Measurements from ENCODE around the gene KANK3. TPM values are rescaled to one million over a fixed set of nuclear protein-coding genes. Genes with fewer than 3 reads are reported as not detected.

KANK3 gene
- total and polyA plus RNA-seq, 9 of the 15 experiments (the other 6 are each of a cell fraction or from before 2014, with no cell fraction given) = 0.03 to 0.40 (median 0.08) TPM; not detected in 6

- TF ChIP-seq ATF3 (IDR thresholded peaks at IDR 0.05) = peak; percentile 89
- TF ChIP-seq ATF3 (CRISPR knock-in tag; conservative IDR thresholded peaks at IDR 0.05) = no peak
- no peak for TF ChIP-seq NFYB (IDR thresholded peaks at IDR 0.05; ENCODE audit: extremely low read depth, insufficient read length)
- no peak for TF ChIP-seq CTCFL (IDR thresholded peaks at IDR 0.05; ENCODE audit: borderline replicate concordance, insufficient read depth, low read depth, low read length, poor library complexity, severe bottlenecking)
- peak; percentile 47; the same call in 1 of the 2 replicates for TF ChIP-seq MTA2 (IDR thresholded peaks at IDR 0.05; ENCODE audit: low read depth)
- TF ChIP-seq IRF9 (tag; IDR thresholded peaks at IDR 0.05) = no peak
- peak; percentile 44; the same call in 1 of the 2 replicates for TF ChIP-seq FOXM1 (IDR thresholded peaks at IDR 0.05; ENCODE audit: low read depth)
- TF ChIP-seq FOXM1 (CRISPR knock-in tag; IDR thresholded peaks at IDR 0.05; ENCODE audit: low read depth) = no peak
- peak; percentile 38; the same call in 1 of the 2 replicates for TF ChIP-seq NCOA1 (IDR thresholded peaks at IDR 0.05; ENCODE audit: low read depth)
- peak; percentile 87 for TF ChIP-seq TAL1 (IDR thresholded peaks at IDR 0.05)
- 0 out of 2 replicates have a peak, but pooled peaks have one; percentile 23 for TF ChIP-seq SOX6 (IDR thresholded peaks at IDR 0.05)
- TF ChIP-seq CBFA2T2 (conservative IDR thresholded peaks at IDR 0.05) = peak; percentile 89
- TF ChIP-seq CXXC5 (CRISPR knock-in tag; IDR thresholded peaks at IDR 0.05) = 0 out of 2 replicates have a peak, but pooled peaks have one; percentile 6
- no peak for TF ChIP-seq BRF1 (IDR thresholded peaks at IDR 0.05; ENCODE audit: borderline replicate concordance, extremely low read depth, insufficient read length)
- no peak for TF ChIP-seq SP1 (CRISPR knock-in tag; IDR thresholded peaks at IDR 0.05)
- TF ChIP-seq HDAC3 (IDR thresholded peaks at IDR 0.05; ENCODE audit: borderline replicate concordance, partially characterized antibody) = peak; percentile 37
- TF ChIP-seq JUND (IDR thresholded peaks at IDR 0.05; ENCODE audit: borderline replicate concordance, low read depth, low read length) = 0 out of 2 replicates have a peak, but pooled peaks have one; percentile 4
- no peak for TF ChIP-seq JUND (tag; IDR thresholded peaks at IDR 0.05; ENCODE audit: borderline replicate concordance, low read depth, low read length)
- peak; percentile 22; the same call in 1 of the 2 replicates for TF ChIP-seq GABPB1 (CRISPR knock-in tag; IDR thresholded peaks at IDR 0.05)
Measured at GRCh38 chr19:8387688-8388611, 44.9 kb upstream of the KANK3 start (continued).

Measured in K562 (cell line).